ENCODE measurements around the gene CERS6. TPM values are rescaled to one million over a fixed set of nuclear protein-coding genes. Genes with fewer than 3 reads are reported as not detected.
A peak's percentile ranks its signal among the peaks of the same experiment; 100 is the strongest.

Gene CERS6
- polyA plus RNA-seq, 1 donor = 43.8 TPM

DNA sequence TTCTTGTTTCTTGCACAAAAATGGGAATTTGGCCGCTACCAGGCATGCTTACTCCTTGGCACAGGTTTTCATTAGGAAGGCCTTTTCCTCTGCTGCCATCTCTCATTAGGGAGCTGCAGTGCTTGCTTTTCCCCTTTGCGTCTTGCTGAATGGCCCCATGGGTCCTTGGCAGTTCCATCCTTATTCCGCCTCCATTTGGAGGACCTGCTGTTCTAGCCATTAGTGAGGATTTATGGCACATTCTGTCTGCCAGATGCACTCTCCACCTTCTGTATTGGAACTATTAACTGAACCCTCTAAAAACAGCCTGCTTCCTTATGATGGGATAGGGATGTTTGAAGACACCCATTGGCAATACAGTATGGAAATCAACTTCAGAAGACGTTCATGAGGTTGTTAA lies 242.9 kb downstream of the CERS6 start:
- no peak for DNase-seq
- no peak overlapping the region for H3K27ac ChIP-seq (ENCODE audit: low read length)
- peaks cover 41% of the 10 kb centered on the region for H3K4me1 ChIP-seq (ENCODE audit: control insufficient read depth, insufficient read depth, low read length)
- H3K4me3 ChIP-seq (ENCODE audit: low read length) = no peak overlapping the region
- no peaks in the 10 kb centered on the region for H3K27me3 ChIP-seq (ENCODE audit: control insufficient read depth, insufficient read depth, low read length)
- WGBS (ENCODE audit: insufficient coverage, low lambda C conversion rate) = 80% methylated on average over 1 of the region's 4 CpGs
- no peaks in the 10 kb centered on the region for H3K9me3 ChIP-seq (ENCODE audit: control insufficient read depth, low read depth, low read length)
- peaks cover 8% of the 10 kb centered on the region for H3K36me3 ChIP-seq (ENCODE audit: control insufficient read depth, insufficient read depth, low read length)

- peak; percentile 88 to 93 for DNase-seq
- 66% methylated on average over 5 of the region's 8 CpGs for WGBS (ENCODE audit: insufficient coverage, low lambda C conversion rate)
- Histone ChIP-seq H3K4me1 (ENCODE audit: control insufficient read depth, insufficient read depth, low read length) (peaks cover 45% of the 10 kb centered on the region), H3K4me3 (ENCODE audit: low read length) (no peak overlapping the region), H3K27ac (ENCODE audit: low read length) (peak overlapping the region; percentile 65), H3K9me3 (ENCODE audit: control insufficient read depth, low read depth, low read length) (no peaks in the 10 kb centered on the region), H3K36me3 (ENCODE audit: control insufficient read depth, insufficient read depth, low read length) (peaks cover 8% of the 10 kb centered on the region), H3K27me3 (ENCODE audit: control insufficient read depth, insufficient read depth, low read length) (no peaks in the 10 kb centered on the region)
Measured at GRCh38 chr2:168699844-168700417, 243.9 kb downstream of the CERS6 start.

DNA sequence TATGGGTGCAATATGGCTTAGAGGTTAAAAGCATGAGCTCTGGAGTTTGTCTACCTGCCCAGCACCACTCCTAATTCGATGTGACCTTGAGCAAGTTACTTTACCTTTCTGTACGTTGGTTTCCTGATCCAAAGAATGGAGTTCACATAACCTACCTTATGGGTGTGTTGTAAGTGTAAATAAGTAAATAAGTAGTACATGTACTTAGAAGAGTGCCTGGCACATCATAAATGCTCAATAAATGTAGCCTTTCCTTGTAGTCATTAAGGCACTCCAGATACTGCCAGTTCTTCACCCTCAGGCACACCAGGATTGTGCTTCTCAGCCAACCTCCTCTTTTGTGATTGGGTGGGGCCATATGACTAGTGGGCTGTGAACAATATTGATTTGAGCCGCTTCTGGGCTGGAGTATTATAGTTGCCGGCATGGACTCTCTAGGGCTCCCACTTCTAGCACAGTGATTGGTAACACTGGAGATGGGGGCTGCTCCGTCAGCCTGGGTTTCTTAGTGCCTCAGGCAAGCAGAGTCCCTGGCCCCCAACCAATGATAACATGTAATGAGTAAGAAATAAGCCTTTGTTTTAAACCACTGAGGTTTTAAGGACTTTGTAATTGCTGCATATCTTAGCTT lies 244.7 kb downstream of the CERS6 start:
- DNase-seq = peak; percentile 18 to 77
- WGBS (ENCODE audit: insufficient coverage, low lambda C conversion rate) = no CpG with 5 or more reads among the region's 5 CpGs
- H3K27ac ChIP-seq (ENCODE audit: low read length) = peak overlapping the region; percentile 65
- H3K4me3 ChIP-seq (ENCODE audit: low read length) = no peak overlapping the region
- no peaks in the 10 kb centered on the region for H3K9me3 ChIP-seq (ENCODE audit: control insufficient read depth, low read depth, low read length)
- no peaks in the 10 kb centered on the region for H3K27me3 ChIP-seq (ENCODE audit: control insufficient read depth, insufficient read depth, low read length)
- H3K4me1 ChIP-seq (ENCODE audit: control insufficient read depth, insufficient read depth, low read length) = peaks cover 51% of the 10 kb centered on the region
- H3K36me3 ChIP-seq (ENCODE audit: control insufficient read depth, insufficient read depth, low read length) = peaks cover 2% of the 10 kb centered on the region

GRCh38 chr2:168702579-168702978 lies 246.5 kb downstream of the CERS6 start:
- Histone ChIP-seq H3K27me3 (ENCODE audit: control insufficient read depth, insufficient read depth, low read length) (no peaks in the 10 kb centered on the region), H3K4me1 (ENCODE audit: control insufficient read depth, insufficient read depth, low read length) (peaks cover 54% of the 10 kb centered on the region), H3K4me3 (ENCODE audit: low read length) (no peak overlapping the region)

GRCh38 chr2:168703926-168704325 lies 247.9 kb downstream of the CERS6 start:
- H3K4me1 ChIP-seq (ENCODE audit: control insufficient read depth, insufficient read depth, low read length) = peaks cover 62% of the 10 kb centered on the region
- WGBS (ENCODE audit: insufficient coverage, low lambda C conversion rate) = no CpG with 5 or more reads among the region's 5 CpGs
- no peak for DNase-seq
- no peaks in the 10 kb centered on the region for H3K9me3 ChIP-seq (ENCODE audit: control insufficient read depth, low read depth, low read length)
- peak overlapping the region; percentile 69 for H3K27ac ChIP-seq (ENCODE audit: low read length)
- no peak overlapping the region for H3K4me3 ChIP-seq (ENCODE audit: low read length)
- H3K36me3 ChIP-seq (ENCODE audit: control insufficient read depth, insufficient read depth, low read length) = no peaks in the 10 kb centered on the region
- H3K27me3 ChIP-seq (ENCODE audit: control insufficient read depth, insufficient read depth, low read length) = no peaks in the 10 kb centered on the region

More at GRCh38 chr2:168702579-168702978, 246.5 kb downstream of the CERS6 start:
- Histone ChIP-seq H3K36me3 (ENCODE audit: control insufficient read depth, insufficient read depth, low read length) (no peaks in the 10 kb centered on the region), H3K27ac (ENCODE audit: low read length) (no peak overlapping the region), H3K9me3 (ENCODE audit: control insufficient read depth, low read depth, low read length) (no peaks in the 10 kb centered on the region)
- no peak for DNase-seq
- WGBS (ENCODE audit: insufficient coverage, low lambda C conversion rate) = 100% methylated on average over 1 of the region's 2 CpGs

DNA sequence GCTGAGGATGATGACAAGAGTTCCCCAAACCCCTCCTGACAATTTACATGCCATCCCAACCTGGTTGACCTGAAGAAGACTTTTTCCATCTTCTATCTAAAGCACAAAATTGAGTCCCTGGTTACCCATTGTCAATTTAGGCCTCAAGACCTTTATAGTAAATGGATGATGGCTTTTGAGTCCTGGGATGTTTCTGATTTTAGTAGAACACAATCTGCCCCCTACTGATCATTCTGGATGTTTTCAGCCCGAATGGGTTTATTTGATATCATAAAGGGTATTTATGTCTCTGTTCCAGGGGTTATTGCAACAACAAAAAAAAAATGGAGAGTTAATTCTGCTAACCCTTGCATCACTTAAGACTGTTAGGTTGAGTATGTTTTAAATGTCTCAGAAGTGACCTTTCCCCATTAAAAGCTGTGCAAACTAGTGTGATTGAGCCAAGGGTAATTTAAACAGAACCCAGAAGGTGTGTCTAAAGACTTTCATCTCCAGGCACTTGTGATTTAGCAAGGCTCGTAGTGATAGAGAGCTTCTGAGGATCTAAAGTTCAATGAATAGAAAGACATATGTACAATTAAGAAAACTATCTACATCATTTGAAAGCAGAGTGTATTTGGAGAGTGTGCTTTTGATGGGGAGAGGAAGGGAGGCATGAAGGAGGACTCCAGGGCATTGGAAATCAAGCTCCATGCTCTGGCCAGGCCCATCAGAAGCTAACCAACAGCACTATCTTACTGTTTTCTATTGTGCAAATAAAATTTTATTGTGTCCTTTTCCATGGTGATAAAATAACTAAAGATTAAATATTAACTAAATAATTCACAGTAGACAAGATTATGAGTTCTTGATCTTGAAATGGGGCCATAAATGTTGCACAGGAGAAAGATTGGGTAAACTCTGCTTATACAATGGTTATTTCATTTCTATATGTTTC lies 249.7 kb downstream of the CERS6 start:
- Histone ChIP-seq H3K27ac (ENCODE audit: low read length) (peak overlapping the region; percentile 69), H3K4me1 (ENCODE audit: control insufficient read depth, insufficient read depth, low read length) (peaks cover 58% of the 10 kb centered on the region), H3K36me3 (ENCODE audit: control insufficient read depth, insufficient read depth, low read length) (no peaks in the 10 kb centered on the region), H3K9me3 (ENCODE audit: control insufficient read depth, low read depth, low read length) (no peaks in the 10 kb centered on the region), H3K27me3 (ENCODE audit: control insufficient read depth, insufficient read depth, low read length) (no peaks in the 10 kb centered on the region), H3K4me3 (ENCODE audit: low read length) (no peak overlapping the region)
- peak; percentile 79 to 96 for DNase-seq
- 17% methylated on average over 1 of the region's 2 CpGs for WGBS (ENCODE audit: insufficient coverage, low lambda C conversion rate)

DNA sequence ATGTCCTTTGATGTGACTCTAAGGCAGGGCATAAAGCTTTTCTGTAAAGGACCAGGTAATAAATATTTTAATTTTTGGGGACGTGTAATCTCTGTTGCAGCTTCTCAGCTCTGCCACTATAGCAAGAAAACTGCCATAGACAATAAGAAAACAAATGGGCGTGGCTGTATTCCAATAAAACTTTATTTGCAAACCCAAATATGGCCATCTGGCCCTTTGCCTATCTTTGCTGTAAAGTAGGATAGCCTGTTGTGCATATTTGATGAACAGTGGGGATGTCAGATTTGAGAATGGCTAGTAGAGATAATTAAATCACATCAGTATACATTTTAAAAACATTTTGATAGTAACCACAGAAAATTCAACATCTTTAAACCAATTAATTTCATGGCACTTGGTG lies 250.7 kb downstream of the CERS6 start:
- no peak for DNase-seq
- H3K27me3 ChIP-seq (ENCODE audit: control insufficient read depth, insufficient read depth, low read length) = no peaks in the 10 kb centered on the region
- no peaks in the 10 kb centered on the region for H3K9me3 ChIP-seq (ENCODE audit: control insufficient read depth, low read depth, low read length)
- WGBS (ENCODE audit: insufficient coverage, low lambda C conversion rate) = 58% methylated on average over 2 of the region's 2 CpGs
- no peak overlapping the region for H3K4me3 ChIP-seq (ENCODE audit: low read length)
- no peaks in the 10 kb centered on the region for H3K36me3 ChIP-seq (ENCODE audit: control insufficient read depth, insufficient read depth, low read length)
- peak overlapping the region; percentile 69 for H3K27ac ChIP-seq (ENCODE audit: low read length)
- peaks cover 57% of the 10 kb centered on the region for H3K4me1 ChIP-seq (ENCODE audit: control insufficient read depth, insufficient read depth, low read length)

DNA sequence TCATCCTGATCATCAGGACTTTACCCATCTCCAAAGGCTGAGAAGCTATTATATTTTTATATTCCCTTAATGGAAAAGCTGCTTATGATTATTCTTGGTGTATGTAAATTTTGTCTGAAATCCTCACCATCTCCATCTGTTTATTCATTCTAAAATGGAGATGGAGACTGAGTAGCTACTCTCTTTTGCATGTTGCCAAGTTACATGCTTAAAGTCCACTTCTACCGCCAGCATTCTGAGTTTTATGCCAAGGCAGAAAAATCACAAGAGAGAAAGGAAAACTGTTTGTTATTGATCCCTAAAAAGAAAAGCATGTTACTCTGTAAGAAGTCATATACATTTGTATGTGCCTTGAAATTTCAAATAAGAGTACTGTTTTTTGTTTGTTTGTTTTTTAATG lies 252.0 kb downstream of the CERS6 start:
- no CpG with 5 or more reads among the region's 1 CpG for WGBS (ENCODE audit: insufficient coverage, low lambda C conversion rate)
- Histone ChIP-seq H3K27ac (ENCODE audit: low read length) (peak overlapping the region; percentile 69), H3K27me3 (ENCODE audit: control insufficient read depth, insufficient read depth, low read length) (no peaks in the 10 kb centered on the region), H3K36me3 (ENCODE audit: control insufficient read depth, insufficient read depth, low read length) (no peaks in the 10 kb centered on the region), H3K9me3 (ENCODE audit: control insufficient read depth, low read depth, low read length) (no peaks in the 10 kb centered on the region), H3K4me1 (ENCODE audit: control insufficient read depth, insufficient read depth, low read length) (peaks cover 61% of the 10 kb centered on the region), H3K4me3 (ENCODE audit: low read length) (no peak overlapping the region)
- DNase-seq = peak in 1 of 2 donors; percentile 54

GRCh38 chr2:168710754-168711467 lies 254.8 kb downstream of the CERS6 start:
- Histone ChIP-seq H3K9me3 (ENCODE audit: control insufficient read depth, low read depth, low read length) (no peaks in the 10 kb centered on the region), H3K27ac (ENCODE audit: low read length) (peak overlapping the region; percentile 64), H3K4me1 (ENCODE audit: control insufficient read depth, insufficient read depth, low read length) (peaks cover 39% of the 10 kb centered on the region), H3K4me3 (ENCODE audit: low read length) (no peak overlapping the region), H3K36me3 (ENCODE audit: control insufficient read depth, insufficient read depth, low read length) (peaks cover 8% of the 10 kb centered on the region), H3K27me3 (ENCODE audit: control insufficient read depth, insufficient read depth, low read length) (no peaks in the 10 kb centered on the region)
- WGBS (ENCODE audit: insufficient coverage, low lambda C conversion rate) = 80% methylated on average over 2 of the region's 4 CpGs
- peak in 1 of 2 donors; percentile 61 for DNase-seq

- Histone ChIP-seq H3K36me3 (ENCODE audit: control insufficient read depth, insufficient read depth, low read length) (peaks cover 8% of the 10 kb centered on the region), H3K27ac (ENCODE audit: low read length) (peak overlapping the region; percentile 64), H3K4me3 (ENCODE audit: low read length) (no peak overlapping the region), H3K4me1 (ENCODE audit: control insufficient read depth, insufficient read depth, low read length) (peaks cover 33% of the 10 kb centered on the region), H3K9me3 (ENCODE audit: control insufficient read depth, low read depth, low read length) (no peaks in the 10 kb centered on the region), H3K27me3 (ENCODE audit: control insufficient read depth, insufficient read depth, low read length) (no peaks in the 10 kb centered on the region)
- DNase-seq = peak in 1 of 2 donors; percentile 31
- no CpG with 5 or more reads among the region's 1 CpG for WGBS (ENCODE audit: insufficient coverage, low lambda C conversion rate)
Measured at GRCh38 chr2:168712053-168712452, 256.0 kb downstream of the CERS6 start.

All from large intestine (tissue), 3 donors.